Psoas muscle (tissue), 8 donors: ENCODE data around the gene MMP24. TPM values are rescaled to one million over a fixed set of nuclear protein-coding genes. Genes with fewer than 3 reads are reported as not detected.

Source experiments
- ATAC-seq, 4 donors: fragments of 200-7000 bp; cut with Tn5 transposase; one replicate each; pipeline ENCODE4 v1.9.1; 2020; ENCODE audit warnings: moderate library complexity in 3 of 4, mild to moderate bottlenecking in 2 of 4
- DNase-seq, 2 donors: peaks; one replicate each; pipeline ENCODE4 v3.0.0-alpha.2; 2020
- H3K27ac ChIP-seq: fragments of 200-600 bp; one replicate; pipeline ENCODE4 v1.8.0; 2022
- H3K27me3 ChIP-seq, 3 donors: fragments of 200-600 bp in 1 of 3; one replicate each; pipeline versions ENCODE4 v1.6.1 to v1.8.0; 2013 to 2022; ENCODE audit warnings: low read length in 2 of 3, mild to moderate bottlenecking in 2 of 3, moderate library complexity in 1 of 3; ENCODE audit not compliant: insufficient read depth in 3 of 3
- H3K36me3 ChIP-seq, 2 donors: fragments of 200-600 bp in 1 of 2; one replicate each; pipeline versions ENCODE4 v1.6.1 to v1.8.0; 2013 to 2022; ENCODE audit warnings: low read depth in 1 of 2, mild to moderate bottlenecking in 1 of 2, moderate library complexity in 1 of 2; ENCODE audit not compliant: insufficient read depth in 1 of 2
- H3K4me1 ChIP-seq: fragments of 200-600 bp; one replicate; pipeline ENCODE4 v1.8.0; 2022
- H3K4me3 ChIP-seq: fragments of 200-600 bp; one replicate; pipeline ENCODE4 v1.8.0; 2022; ENCODE audit warnings: mild to moderate bottlenecking
- H3K9me3 ChIP-seq: fragments of 200-600 bp; one replicate; pipeline ENCODE4 v1.8.0; 2022
- WGBS, 3 donors: extraction: QIAGEN DNeasy Blood & Tissue Kit; methylation state at CpG; one replicate each; pipeline versions ENCODE4 v1.1.6 to v1.1.7; 2013; 5-methylcytosine and 5-hydroxymethylcytosine counted together
- intact Hi-C, 2 donors: fragments of 100-400 bp; cut with DNase I; formaldehyde crosslinking; loops; one replicate each; pipeline versions ENCODE4 v1.11.0 to v1.14.2; 2022
- polyA plus RNA-seq, 3 donors: library from polyadenylated mRNA; stranded (reverse); fragments of 200-250 nt; gene quantifications; one replicate each; pipeline ENCODE4 v1.2.3, GENCODE V29; 2013
- total RNA-seq, 4 donors: library from RNA; stranded (reverse); fragmentation: NEBNext Ultra II Directional in 2 of 4; extraction: Animal tissue kit (Norgen Biotek cat#: 25700) in 2 of 4; gene quantifications; one replicate each; pipeline versions ENCODE4 v1.2.1 to v1.2.4, GENCODE V29; 2021 to 2023
- TF ChIP-seq, protein P1 (sequence below): fragments of 200-600 bp; IDR thresholded peaks from one replicate; pipeline ENCODE4 v1.8.0; 2022; ENCODE audit warnings: antibody characterized with exemption
- donor health status: healthy with polysubstance abuse.
- donor health status: DM: no; HTN: no; CAD: no; lungs with moderate emphysema.
- donor health status: Bipolar disorder and iron deficiency.
- donor health status: healthy.
- donor health status: DM: yes; HTN: yes; CAD: no.
- donor health status: DM: no; HTN: no; CAD: no.
- donor health status: DM: no; HTN: no; CAD: no.
- donor health status: DM: yes; HTN: yes; CAD: no.

MMP24 gene
- total and polyA plus RNA-seq, 7 donors = 0.01 to 0.27 (median 0.12) TPM; not detected in 1

DNA sequence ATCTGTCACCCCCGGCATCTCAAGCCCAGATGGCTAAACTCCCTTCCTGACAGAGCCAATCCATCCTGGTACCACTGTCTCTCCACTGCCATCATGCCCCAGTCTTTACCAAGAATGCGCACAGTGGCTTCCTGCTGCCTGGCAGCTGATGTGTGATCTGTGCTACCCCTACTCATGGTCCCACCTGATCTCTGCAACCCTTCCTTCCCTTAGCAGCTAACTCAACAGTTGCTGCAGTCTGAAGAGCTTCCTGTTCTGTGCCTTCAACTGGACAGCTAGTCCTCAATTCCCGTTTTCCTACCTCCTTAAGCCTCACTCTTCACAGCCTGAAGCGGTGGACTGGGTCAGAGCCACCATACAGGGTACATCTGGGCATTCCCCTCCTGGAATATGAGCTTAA is 73.3 kb downstream of the MMP24 start:
- no peak for ATAC-seq
- Histone ChIP-seq H3K4me3 (no peak overlapping the region), H3K4me1 (peaks cover 3% of the 10 kb centered on the region), H3K9me3 (no peaks in the 10 kb centered on the region), H3K36me3 (peaks cover 0 to 17% of the 10 kb centered on the region in 2 donors), H3K27ac (no peak overlapping the region), H3K27me3 (peaks cover 0 to 8% (median 0%) of the 10 kb centered on the region in 3 donors)
- no peak for DNase-seq
- TF ChIP-seq, protein P1, sequence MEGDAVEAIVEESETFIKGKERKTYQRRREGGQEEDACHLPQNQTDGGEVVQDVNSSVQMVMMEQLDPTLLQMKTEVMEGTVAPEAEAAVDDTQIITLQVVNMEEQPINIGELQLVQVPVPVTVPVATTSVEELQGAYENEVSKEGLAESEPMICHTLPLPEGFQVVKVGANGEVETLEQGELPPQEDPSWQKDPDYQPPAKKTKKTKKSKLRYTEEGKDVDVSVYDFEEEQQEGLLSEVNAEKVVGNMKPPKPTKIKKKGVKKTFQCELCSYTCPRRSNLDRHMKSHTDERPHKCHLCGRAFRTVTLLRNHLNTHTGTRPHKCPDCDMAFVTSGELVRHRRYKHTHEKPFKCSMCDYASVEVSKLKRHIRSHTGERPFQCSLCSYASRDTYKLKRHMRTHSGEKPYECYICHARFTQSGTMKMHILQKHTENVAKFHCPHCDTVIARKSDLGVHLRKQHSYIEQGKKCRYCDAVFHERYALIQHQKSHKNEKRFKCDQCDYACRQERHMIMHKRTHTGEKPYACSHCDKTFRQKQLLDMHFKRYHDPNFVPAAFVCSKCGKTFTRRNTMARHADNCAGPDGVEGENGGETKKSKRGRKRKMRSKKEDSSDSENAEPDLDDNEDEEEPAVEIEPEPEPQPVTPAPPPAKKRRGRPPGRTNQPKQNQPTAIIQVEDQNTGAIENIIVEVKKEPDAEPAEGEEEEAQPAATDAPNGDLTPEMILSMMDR = no peak
- intact Hi-C loops = loop anchor here in 1 of 2 donors (5.0 kb wide), 1 partner anchor 138 kb away; the partner anchor contains the start of gene GDF5
- WGBS, 3 donors = 60 to 69% (median 65%) methylated on average over 4 of the region's 4 CpGs

DNA sequence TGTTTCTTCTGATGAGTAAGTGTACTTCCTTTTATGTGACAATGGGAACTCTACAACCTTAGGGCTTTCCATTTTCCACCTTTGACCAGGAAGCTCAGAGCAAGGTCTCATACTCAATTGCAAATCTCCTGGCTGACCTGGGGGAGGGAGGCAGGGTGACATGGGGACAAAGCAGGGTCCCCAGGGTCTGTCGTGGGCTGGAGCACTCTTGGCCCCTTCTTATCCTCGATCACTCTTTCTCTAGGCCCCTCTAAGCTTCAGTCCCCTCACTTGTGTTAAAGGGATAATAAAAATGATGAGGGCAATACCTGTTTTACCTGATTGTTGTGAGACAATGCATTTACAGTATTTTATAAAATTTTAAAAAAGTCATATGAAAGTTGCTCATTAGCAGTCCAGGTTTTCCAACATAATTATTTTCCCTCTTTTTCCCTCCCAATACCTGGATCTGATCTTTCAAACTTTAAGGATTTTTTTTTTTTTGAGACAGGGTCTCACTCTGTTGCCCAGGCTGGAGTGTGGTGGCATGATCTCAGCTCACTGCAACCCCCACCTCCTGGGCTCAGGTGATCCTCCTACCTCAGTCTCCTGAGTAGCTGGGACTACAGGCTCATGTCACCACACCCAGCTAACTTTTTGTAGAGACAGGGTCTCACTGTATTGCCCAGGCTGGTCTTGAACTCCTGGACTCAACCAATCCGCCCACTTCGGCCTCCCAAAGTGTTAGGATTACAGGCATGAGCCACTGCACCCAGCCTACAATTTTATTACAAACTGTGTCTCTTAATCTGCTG is 74.2 kb downstream of the MMP24 start:
- no peak overlapping the region for H3K27ac ChIP-seq
- peaks cover 12% of the 10 kb centered on the region for H3K4me1 ChIP-seq
- ATAC-seq (no peak), DNase-seq (no peak)
- TF ChIP-seq, protein P1 = no peak
- H3K36me3 ChIP-seq = peaks cover 0 to 17% of the 10 kb centered on the region in 2 donors
- peaks cover 0 to 4% (median 0%) of the 10 kb centered on the region in 3 donors for H3K27me3 ChIP-seq
- no peaks in the 10 kb centered on the region for H3K9me3 ChIP-seq
- no peak overlapping the region for H3K4me3 ChIP-seq
- 81 to 88% (median 86%) methylated on average over 4 of the region's 4 CpGs for WGBS, 3 donors
- intact Hi-C loops = loop anchor here in 1 of 2 donors (5.0 kb wide), 1 partner anchor 137 kb away; the partner anchor contains the start of gene GDF5

DNA sequence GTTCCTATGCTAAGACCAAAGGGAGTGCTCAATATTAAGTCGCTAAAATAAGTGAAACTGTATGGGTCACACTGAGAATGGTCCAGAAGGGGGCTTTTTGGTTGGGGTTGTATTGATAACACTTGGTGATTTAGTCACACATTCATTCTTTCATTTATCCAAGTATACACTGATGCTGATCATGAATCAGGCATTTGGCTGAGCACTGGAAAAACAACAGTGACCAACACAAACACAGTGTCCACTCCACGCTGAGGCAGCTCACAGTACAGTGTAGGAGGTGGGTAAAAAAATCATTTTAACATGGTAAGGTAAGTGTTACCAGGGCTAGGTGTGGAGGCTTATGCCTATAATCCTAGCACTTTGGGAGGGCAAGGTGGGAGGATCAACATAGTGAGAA is 74.9 kb downstream of the MMP24 start:
- H3K27me3 ChIP-seq = peaks cover 0 to 1% (median 0%) of the 10 kb centered on the region in 3 donors
- 92 to 95% (median 93%) methylated on average over 2 of the region's 2 CpGs for WGBS, 3 donors
- DNase-seq (no peak), ATAC-seq (no peak)
- H3K27ac ChIP-seq = no peak overlapping the region
- H3K9me3 ChIP-seq = no peaks in the 10 kb centered on the region
- H3K4me3 ChIP-seq = no peak overlapping the region
- H3K36me3 ChIP-seq = peaks cover 0 to 17% of the 10 kb centered on the region in 2 donors
- H3K4me1 ChIP-seq = peaks cover 19% of the 10 kb centered on the region
- TF ChIP-seq, protein P1 = no peak
- intact Hi-C loops = loop anchor here in 1 of 2 donors (5.0 kb wide), 1 partner anchor 136 kb away; the partner anchor contains the start of gene GDF5

DNA sequence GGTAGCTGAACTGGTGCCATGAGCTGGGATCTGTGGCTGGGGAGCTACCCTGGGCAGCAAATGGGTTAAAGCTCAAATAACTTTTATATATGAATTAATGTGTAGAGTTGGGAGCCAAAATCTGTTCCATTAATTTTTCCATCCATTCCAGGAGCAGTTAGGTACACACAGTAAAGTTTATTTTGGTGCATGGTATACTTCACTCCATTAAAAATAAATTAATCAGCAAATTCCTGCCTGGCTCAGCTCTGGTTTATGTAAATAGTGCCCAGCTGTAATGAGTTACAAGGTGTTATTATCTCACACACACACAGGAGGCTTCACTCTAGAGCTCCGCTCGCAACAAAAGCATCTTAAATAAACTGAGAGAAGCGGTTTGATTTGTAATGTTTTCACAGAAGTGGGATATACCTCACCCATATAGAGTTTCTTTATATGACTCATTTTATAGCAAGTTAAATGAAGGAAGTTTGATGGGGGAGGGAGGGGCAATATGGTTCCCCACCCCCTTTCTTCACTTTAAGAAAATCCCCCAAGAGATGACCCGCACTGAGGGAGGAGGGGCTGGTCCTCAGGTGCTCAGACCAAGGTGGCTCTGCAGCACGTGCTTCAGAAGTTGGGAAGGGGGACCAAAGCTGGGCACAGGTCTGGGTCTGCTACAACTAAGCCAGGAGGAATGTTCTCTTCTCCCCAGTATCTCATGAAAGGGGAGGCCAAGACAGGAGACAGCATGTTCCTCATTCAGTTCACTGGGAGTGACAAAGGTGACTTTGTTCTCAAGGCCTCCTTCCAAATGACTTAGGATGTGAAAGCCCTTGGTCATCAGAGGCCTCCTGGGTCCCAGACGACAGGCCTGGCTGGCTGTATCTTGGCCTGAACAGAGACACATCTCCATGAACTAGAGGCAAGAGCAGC is 76.2 kb downstream of the MMP24 start:
- no peaks in the 10 kb centered on the region for H3K9me3 ChIP-seq
- intact Hi-C loops = loop anchor here (2.0 to 5.0 kb wide), 2 partner anchors 135 to 146 kb away; partner anchors contain the start of gene GDF5 (in 1 of the 2)
- no peak overlapping the region for H3K27ac ChIP-seq
- DNase-seq (no peak), ATAC-seq (no peak)
- peaks cover 0 to 17% of the 10 kb centered on the region in 2 donors for H3K36me3 ChIP-seq
- 86 to 93% (median 90%) methylated on average over 6 of the region's 6 CpGs for WGBS, 3 donors
- H3K4me3 ChIP-seq = no peak overlapping the region
- no peaks in the 10 kb centered on the region for H3K27me3 ChIP-seq
- TF ChIP-seq, protein P1 = no peak
- H3K4me1 ChIP-seq = peaks cover 32% of the 10 kb centered on the region
